Measurements from ENCODE around the gene ZNF814.
A peak's percentile ranks its signal among the peaks of the same experiment; 100 is the strongest.

Gene ZNF814

DNA sequence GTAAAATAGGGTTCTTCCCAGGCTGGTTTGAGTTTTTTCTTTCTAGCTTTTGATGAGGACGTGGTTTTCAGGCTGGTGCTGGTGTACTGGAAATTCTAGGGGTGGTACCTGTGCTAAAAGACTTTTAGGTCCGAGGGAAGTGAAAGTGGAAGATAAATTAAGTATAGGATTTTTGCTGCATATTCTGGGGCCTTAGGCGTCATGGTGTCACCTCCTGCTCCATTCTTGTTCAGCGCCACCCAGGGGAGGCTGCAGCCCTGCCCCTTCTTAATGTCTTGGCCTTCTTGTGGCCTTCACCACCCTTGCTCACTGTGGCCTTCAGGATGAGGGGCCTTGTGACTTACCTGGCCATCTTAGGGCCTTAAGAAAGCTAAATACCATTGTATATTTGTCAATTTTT lies 86.6 kb downstream of the ZNF814 start:
- Histone ChIP-seq H3K4me1 (peaks cover 0 to 65% (median 19%) of the 10 kb centered on the region in 10 experiments; a peak in 17 of 20 replicates), H3K27me3 (no peaks in the 10 kb centered on the region), H4K20me1 (peaks cover 5 to 84% (median 34%) of the 10 kb centered on the region in 11 experiments; a peak in 16 of 22 replicates), H3K9ac (no peak overlapping the region), H3K4me2 (peak overlapping the region in 2 of 11 experiments; percentile 26 to 40; a peak in 3 of 22 replicates), H3K36me3 (peaks cover 25 to 57% (median 46%) of the 10 kb centered on the region in 11 experiments), H3K9me3 (replicated peaks in 1 of 11) (no peaks in the 10 kb centered on the region), H3K4me3 (no peak overlapping the region), H3K27ac (no peak overlapping the region)
- TF ChIP-seq Cebpa-rat (IDR thresholded peaks at IDR 0.05): no peak

DNA sequence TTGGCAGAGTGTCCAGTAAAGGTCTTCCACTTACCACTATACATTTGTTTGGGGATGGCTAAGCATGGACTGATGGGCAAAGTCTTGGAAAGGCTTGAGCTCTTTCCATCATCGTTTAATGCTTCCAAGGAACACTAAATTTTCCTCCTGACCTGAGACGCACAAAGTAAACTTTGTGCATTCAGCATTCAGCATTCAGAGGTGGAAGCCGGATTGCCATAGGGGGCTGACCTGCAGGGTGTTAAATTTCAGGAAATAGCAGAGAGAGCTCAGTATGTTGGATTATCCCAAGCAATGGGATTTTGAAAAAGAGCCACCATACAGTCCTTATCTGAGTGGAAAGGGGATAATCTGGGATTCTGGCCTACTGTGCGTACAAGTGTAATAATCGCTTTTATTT lies 88.1 kb downstream of the ZNF814 start:
- TF ChIP-seq Cebpa-rat (IDR thresholded peaks at IDR 0.05): no peak
- Histone ChIP-seq H3K4me1 (peaks cover 0 to 64% (median 19%) of the 10 kb centered on the region in 10 experiments; a peak in 17 of 20 replicates), H3K9ac (no peak overlapping the region), H3K9me3 (replicated peaks in 1 of 11) (no peaks in the 10 kb centered on the region), H3K4me3 (no peak overlapping the region), H3K4me2 (peak overlapping the region in 2 of 11 experiments; percentile 59 to 67; a peak in 2 of 22 replicates), H3K27me3 (no peaks in the 10 kb centered on the region), H3K36me3 (peaks cover 23 to 55% (median 45%) of the 10 kb centered on the region in 11 experiments), H4K20me1 (peaks cover 4 to 82% (median 31%) of the 10 kb centered on the region in 11 experiments; a peak in 16 of 22 replicates), H3K27ac (no peak overlapping the region)
